ENCODE results near the gene ZNF549.

Gene ZNF549

DNA sequence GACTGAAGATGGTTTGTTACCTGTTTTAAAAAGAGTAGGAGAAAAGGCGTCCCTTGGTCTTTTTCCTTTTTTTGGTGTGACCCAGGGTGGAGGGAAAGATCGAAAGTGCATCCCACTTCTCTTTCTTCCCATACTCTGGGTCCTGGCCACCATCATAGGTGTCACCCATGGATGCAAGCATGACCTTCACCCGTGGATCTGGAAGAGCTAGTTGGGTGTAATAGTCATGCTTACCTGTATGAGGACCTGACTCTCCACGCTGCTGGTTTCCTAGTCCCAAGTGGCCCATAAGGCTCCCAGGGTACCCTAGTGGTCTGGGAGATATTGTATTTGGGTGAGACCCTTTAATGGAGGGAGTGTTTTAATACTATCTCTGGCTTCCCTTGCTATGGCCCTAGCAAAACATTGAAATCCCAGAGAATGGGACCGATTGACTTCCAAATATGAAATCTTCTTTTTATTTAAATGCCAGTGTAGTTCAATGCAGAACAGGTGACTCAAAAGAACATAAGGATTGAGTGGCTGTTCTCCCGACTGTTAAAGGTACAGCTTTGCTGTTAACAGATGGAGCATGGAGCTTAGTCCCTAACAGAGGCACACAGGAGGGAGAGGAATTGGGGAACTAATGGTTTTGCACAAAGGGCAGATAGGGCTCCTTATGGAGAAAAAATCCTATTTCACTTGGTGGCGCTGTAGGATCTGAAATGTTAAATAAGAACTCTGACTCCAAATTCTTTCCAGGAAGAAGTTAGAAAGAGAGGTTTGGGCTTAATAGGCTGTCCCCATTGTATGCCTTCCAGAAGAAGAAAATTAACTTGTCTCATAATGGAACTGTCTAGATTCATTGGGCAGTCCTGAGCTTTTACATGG, 39.5 kb downstream of the ZNF549 start:
- no peak for DNase-seq (ENCODE audit: low read depth)

- DNase-seq (ENCODE audit: low read depth), result no peak
Observed at GRCh38 chr19:57570707-57571106, 43.6 kb downstream of the ZNF549 start.

- DNase-seq (ENCODE audit: low read depth), result no peak
Observed at GRCh38 chr19:57572415-57572947, 45.3 kb downstream of the ZNF549 start.

- no peak for DNase-seq (ENCODE audit: low read depth)
Observed at GRCh38 chr19:57576661-57577060, 49.5 kb downstream of the ZNF549 start.

DNA sequence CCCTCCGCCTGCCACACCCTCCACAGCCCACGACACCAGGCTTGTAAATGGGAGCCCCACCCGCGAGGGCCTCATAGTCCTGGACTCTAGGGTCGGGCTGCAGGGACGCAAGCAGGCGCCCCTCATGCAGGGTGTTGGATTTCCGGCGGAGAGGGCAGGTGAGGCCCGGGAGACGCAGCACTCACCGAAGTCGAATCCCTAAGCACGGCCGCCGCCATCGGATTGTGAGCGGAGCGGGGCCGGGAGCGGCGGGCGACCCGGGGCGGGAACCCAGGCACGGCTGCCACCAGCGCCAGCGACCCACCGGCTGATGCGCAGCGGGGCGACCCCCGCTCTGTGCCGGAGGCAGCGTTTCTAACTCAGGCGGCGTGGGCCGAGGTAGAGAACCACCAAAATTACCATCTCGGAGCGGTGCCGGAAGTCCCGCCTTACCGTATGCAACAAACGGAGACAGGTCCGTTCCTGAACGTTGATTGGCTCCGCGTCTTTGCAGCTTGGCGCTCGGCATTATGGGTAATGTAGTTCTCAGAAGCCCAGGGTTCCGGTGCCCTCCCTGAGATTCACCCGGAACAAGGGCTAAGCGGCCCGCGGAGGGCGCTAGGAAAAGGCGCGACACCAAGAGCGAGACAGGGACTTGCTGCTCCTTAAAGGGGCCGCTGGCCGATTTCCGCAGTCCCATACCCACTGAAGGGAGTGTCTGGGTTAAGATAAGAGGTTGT, 51.5 kb downstream of the ZNF549 start, which contains the start of gene ZNF416:
ZNF416 (minus strand) TSS at position 425 of the 719 bp plus-strand sequence; CDS start at position 218, 207 bp downstream.
- peak; percentile 97 for DNase-seq (ENCODE audit: low read depth)

DNA sequence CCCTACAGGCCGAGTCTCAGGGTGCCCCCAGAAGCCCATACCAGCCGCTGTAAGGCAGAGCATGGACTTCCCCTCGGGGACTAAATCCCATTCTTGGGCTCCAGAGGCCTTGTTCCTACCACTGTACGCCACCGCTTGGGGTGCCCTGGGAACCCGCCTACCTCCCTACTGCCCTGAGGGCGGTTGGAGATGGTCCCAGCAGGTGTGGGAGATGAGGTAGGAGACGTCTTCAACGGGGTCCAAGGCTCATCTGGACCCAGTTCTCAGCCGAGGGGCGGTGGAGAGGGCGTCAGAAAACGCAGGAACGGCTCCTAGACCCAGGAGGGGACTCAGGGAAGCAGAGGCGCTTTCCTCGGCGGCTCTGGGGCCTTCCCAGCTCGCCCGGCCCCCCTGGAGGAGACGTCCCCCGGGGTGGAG, 56.0 kb downstream of the ZNF549 start:
- DNase-seq (ENCODE audit: low read depth), result no peak

- peak; percentile 84 for DNase-seq (ENCODE audit: low read depth)
Observed at GRCh38 chr19:57583521-57584416, 56.6 kb downstream of the ZNF549 start, which contains the start of gene ZIK1. TSS of gene ZIK1 (plus strand) at chr19:57584145. CDS start at chr19:57584357, 212 bp downstream.

- DNase-seq (ENCODE audit: low read depth), result peak; percentile 58
Observed at GRCh38 chr19:57587529-57587928, 60.4 kb downstream of the ZNF549 start.

DNA sequence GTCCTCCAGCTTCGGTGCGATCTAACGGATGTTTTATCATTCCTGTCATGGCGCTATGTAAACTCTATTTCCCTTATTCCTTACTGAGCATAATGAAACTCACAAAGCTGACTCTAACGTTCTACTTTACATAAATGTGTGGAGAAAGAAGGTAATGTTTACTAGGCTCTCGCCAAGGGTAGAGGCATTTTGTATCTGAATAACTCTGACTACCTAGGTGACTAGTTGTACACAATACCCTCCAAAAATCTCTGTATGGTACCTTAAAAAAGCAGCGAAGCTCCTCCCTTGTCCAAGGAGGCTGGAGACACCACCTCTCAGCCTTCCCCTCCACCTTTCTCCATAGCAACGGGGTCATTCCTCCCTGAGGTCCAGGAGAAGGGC, 72.2 kb downstream of the ZNF549 start:
- DNase-seq (ENCODE audit: low read depth), result no peak

GRCh38 chr19:57599761-57600383, 72.7 kb downstream of the ZNF549 start, which contains the start of gene ZNF530:
TSS of gene ZNF530 (plus strand) at chr19:57599885. CDS start at chr19:57604346, 4,461 bp downstream.
- DNase-seq (ENCODE audit: low read depth), result peak; percentile 87

GRCh38 chr19:57606931-57607330, 79.8 kb downstream of the ZNF549 start:
- DNase-seq (ENCODE audit: low read depth), result no peak

Data from GM04504 (cell line).